ENCODE measurements around the gene TMEM255B. TPM values are rescaled to one million over a fixed set of nuclear protein-coding genes. Genes with fewer than 3 reads are reported as not detected.

TMEM255B gene
- total RNA-seq, 1 experiment from 2014 or later = 2.8 TPM

DNA sequence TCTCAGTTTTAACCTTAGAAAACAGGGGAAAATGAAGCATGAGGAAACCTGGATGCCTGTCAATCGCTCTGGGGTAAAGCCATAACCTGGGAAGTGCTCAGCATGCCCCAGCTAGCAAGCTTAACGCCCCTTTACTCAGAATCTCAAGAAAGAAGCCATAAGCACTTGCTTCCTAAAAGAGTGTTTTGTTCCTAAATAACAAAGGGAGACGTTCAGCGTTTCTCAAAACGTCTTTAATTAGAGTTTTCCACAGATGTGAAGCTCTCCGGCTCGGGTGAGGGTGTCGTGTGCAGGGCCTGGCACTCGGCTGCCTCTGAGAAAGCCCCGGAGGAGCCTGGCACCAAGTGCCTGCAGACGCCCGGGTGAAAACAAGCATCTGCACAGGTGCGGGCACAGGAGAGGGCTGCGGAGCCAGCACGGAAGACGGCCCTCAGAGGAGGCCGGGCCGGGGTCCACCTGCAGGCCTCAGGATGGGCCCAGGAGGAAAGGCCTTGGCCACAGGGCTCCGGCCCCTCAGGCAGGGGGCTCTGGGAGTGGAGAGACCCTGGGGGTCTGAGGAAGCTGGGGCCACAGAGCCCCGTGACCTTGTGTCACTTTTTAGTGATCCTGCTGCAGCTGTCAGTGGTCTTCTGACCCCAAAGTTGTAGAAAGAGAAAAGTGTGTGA is 98.6 kb downstream of the TMEM255B start:
- Histone ChIP-seq H2AK5ac (ENCODE audit: insufficient read length, low read length) (no peak overlapping the region), H3K4me2 (ENCODE audit: insufficient read depth, insufficient read length, low read length) (no peak overlapping the region), H3K4ac (ENCODE audit: low read depth, low read length) (no peak overlapping the region), H3K23me2 (ENCODE audit: insufficient read length, low read depth, low read length, poor library complexity, severe bottlenecking) (no peaks in the 10 kb centered on the region), H3K9me3 (ENCODE audit: control insufficient read depth, low read depth, low read length) (no peaks in the 10 kb centered on the region), H2BK12ac (ENCODE audit: insufficient read length, low read depth, low read length) (no peak overlapping the region), H3K23ac (ENCODE audit: insufficient read length, low read depth, low read length) (no peak overlapping the region), H4K8ac (replicated peaks; ENCODE audit: insufficient read length, low read depth, low read length) (no peak overlapping the region), H3K18ac (ENCODE audit: insufficient read length, low read depth, low read length) (no peak overlapping the region), H2BK15ac (ENCODE audit: low read depth, low read length) (no peak overlapping the region), H2BK120ac (ENCODE audit: low read depth, low read length, poor library complexity, severe bottlenecking) (no peak overlapping the region), H3K4me1 (ENCODE audit: insufficient read depth, low read length) (peaks cover 14% of the 10 kb centered on the region; the same call in 1 of the 2 replicates), H4K91ac (ENCODE audit: insufficient read length, low read depth, low read length) (no peak overlapping the region), H2AFZ (ENCODE audit: low read length) (no peak overlapping the region), H3K27me3 (ENCODE audit: insufficient read depth, low read length) (no peaks in the 10 kb centered on the region), H4K5ac (ENCODE audit: insufficient read length, low read depth, low read length) (no peak overlapping the region), H3K9ac (ENCODE audit: extremely low read depth, insufficient read length, low read length) (no peak overlapping the region), H3K56ac (ENCODE audit: insufficient read length, low read depth, low read length) (no peak overlapping the region), H2BK5ac (ENCODE audit: insufficient read length, low read length) (no peak overlapping the region), H3K27ac (ENCODE audit: insufficient read length, low read depth, low read length) (no peak overlapping the region), H3T11ph (ENCODE audit: low read length) (no peak overlapping the region), H3K79me2 (ENCODE audit: insufficient read depth, low read length) (no peaks in the 10 kb centered on the region; the same call in 1 of the 2 replicates), H3K14ac (ENCODE audit: insufficient read depth, low read length) (no peak overlapping the region), H4K20me1 (ENCODE audit: control insufficient read depth, insufficient read depth, insufficient read length) (peaks cover 2% of the 10 kb centered on the region), H3K79me1 (ENCODE audit: insufficient read depth, low read depth, low read length, poor library complexity, severe bottlenecking) (no peaks in the 10 kb centered on the region), H2BK20ac (ENCODE audit: low read depth, low read length, poor library complexity, severe bottlenecking) (no peak overlapping the region)
- peaks cover 10% of the 10 kb centered on the region for H3K27me3 Mint-ChIP-seq (ENCODE audit: low read depth)
- peaks cover 53 to 70% of the 10 kb centered on the region in 2 experiments for H3K4me1 Mint-ChIP-seq
- H3K36me3 Mint-ChIP-seq (ENCODE audit: insufficient read depth in 1 of 3, low read depth in 3 of 3) = peaks cover 1 to 12% (median 10%) of the 10 kb centered on the region in 3 experiments; a peak in 5 of 7 replicates
- TF ChIP-seq, protein P1, sequence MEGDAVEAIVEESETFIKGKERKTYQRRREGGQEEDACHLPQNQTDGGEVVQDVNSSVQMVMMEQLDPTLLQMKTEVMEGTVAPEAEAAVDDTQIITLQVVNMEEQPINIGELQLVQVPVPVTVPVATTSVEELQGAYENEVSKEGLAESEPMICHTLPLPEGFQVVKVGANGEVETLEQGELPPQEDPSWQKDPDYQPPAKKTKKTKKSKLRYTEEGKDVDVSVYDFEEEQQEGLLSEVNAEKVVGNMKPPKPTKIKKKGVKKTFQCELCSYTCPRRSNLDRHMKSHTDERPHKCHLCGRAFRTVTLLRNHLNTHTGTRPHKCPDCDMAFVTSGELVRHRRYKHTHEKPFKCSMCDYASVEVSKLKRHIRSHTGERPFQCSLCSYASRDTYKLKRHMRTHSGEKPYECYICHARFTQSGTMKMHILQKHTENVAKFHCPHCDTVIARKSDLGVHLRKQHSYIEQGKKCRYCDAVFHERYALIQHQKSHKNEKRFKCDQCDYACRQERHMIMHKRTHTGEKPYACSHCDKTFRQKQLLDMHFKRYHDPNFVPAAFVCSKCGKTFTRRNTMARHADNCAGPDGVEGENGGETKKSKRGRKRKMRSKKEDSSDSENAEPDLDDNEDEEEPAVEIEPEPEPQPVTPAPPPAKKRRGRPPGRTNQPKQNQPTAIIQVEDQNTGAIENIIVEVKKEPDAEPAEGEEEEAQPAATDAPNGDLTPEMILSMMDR (conservative IDR thresholded peaks at IDR 0.05) = no peak
- peak overlapping the region; percentile 59 to 94 (median 85); a peak in 5 of 7 replicates for H3K27ac Mint-ChIP-seq
- peak; percentile 28 for DNase-seq
- H3K9me3 Mint-ChIP-seq = no peaks in the 10 kb centered on the region; a peak in 1 of 5 replicates
- no CpG with 5 or more reads among the region's 20 CpGs for WGBS (ENCODE audit: extremely low coverage, insufficient read length, low lambda C conversion rate)
- H3K4me3 Mint-ChIP-seq = no peak overlapping the region

Measured in H9 (cell line).